CD1c-positive myeloid dendritic cell (primary cell): ENCODE results near the gene MSMP.

Source experiments
- DNase-seq: peaks from one replicate; pipeline ENCODE4 v3.0.0-alpha.2; 2016; ENCODE audit errors: extremely low spot score

Gene MSMP

GRCh38 chr9:35723426-35723825, 30.6 kb downstream of the MSMP start:
- DNase-seq = no peak

- DNase-seq = no peak
Observed at GRCh38 chr9:35719546-35719945, 34.5 kb downstream of the MSMP start.

GRCh38 chr9:35718721-35719511, 35.2 kb downstream of the MSMP start:
- DNase-seq = no peak

- DNase-seq = no peak
Observed at GRCh38 chr9:35717132-35717870, 36.8 kb downstream of the MSMP start.

GRCh38 chr9:35716230-35716629, 37.8 kb downstream of the MSMP start:
- DNase-seq = no peak

GRCh38 chr9:35714579-35715252, 39.4 kb downstream of the MSMP start:
- no peak for DNase-seq

GRCh38 chr9:35714123-35714522, 40.0 kb downstream of the MSMP start:
- DNase-seq = no peak

- DNase-seq = no peak
Observed at GRCh38 chr9:35713578-35713977, 40.5 kb downstream of the MSMP start.

GRCh38 chr9:35712762-35713400, 41.2 kb downstream of the MSMP start:
- no peak for DNase-seq

- DNase-seq = no peak
Observed at GRCh38 chr9:35711501-35712428, 42.3 kb downstream of the MSMP start.

GRCh38 chr9:35710818-35711500, 43.1 kb downstream of the MSMP start:
- DNase-seq = no peak

- DNase-seq = no peak
Observed at GRCh38 chr9:35708146-35708545, 45.9 kb downstream of the MSMP start.

- DNase-seq = no peak
Observed at GRCh38 chr9:35706951-35707350, 47.1 kb downstream of the MSMP start.

- DNase-seq = no peak
Observed at GRCh38 chr9:35705836-35706430, 48.1 kb downstream of the MSMP start.

GRCh38 chr9:35705372-35705771, 48.7 kb downstream of the MSMP start:
- DNase-seq = no peak

GRCh38 chr9:35703906-35704672, 50.0 kb downstream of the MSMP start:
- DNase-seq = no peak
